Spleen (tissue), 11 donors: Measurements from ENCODE around the gene DUSP9. TPM values are rescaled to one million over a fixed set of nuclear protein-coding genes. Genes with fewer than 3 reads are reported as not detected.
A peak's percentile ranks its signal among the peaks of the same experiment; 100 is the strongest.

Experiments
- DNase-seq: peaks from one replicate; pipeline ENCODE4 v3.0.0-alpha.2; 2020
- H3K27ac ChIP-seq, 8 donors: fragments of 200-600 bp; sonication (generic) in 7 of 8; 1 replicate in 4 of 8; 2 replicates in 4 of 8; pipeline versions ENCODE4 v1.5.0 to v1.8.0; 2016 to 2021; ENCODE audit warnings: inconsistent platforms in 4 of 8, mild to moderate bottlenecking in 4 of 8, moderate library complexity in 1 of 8
- H3K27me3 ChIP-seq, 7 donors: fragments of 200-600 bp; sonication (generic) in 6 of 7; replicated peaks in 1 of 7; 1 replicate in 4 of 7; 2 replicates in 3 of 7; pipeline versions ENCODE4 v1.5.0 to v1.8.0; 2016 to 2021; ENCODE audit warnings: inconsistent platforms in 3 of 7, mild to moderate bottlenecking in 1 of 7
- H3K36me3 ChIP-seq, 6 donors: fragments of 200-600 bp; sonication (generic) in 5 of 6; 1 replicate in 4 of 6; 2 replicates in 2 of 6; pipeline versions ENCODE4 v1.5.0 to v1.8.0; 2016 to 2021; ENCODE audit warnings: inconsistent platforms in 2 of 6
- H3K4me1 ChIP-seq, 6 donors: fragments of 200-600 bp; sonication (generic) in 5 of 6; 1 replicate in 3 of 6; 2 replicates in 3 of 6; pipeline versions ENCODE4 v1.5.0 to v1.8.0; 2016 to 2021; ENCODE audit warnings: inconsistent platforms in 3 of 6
- H3K4me3 ChIP-seq, 8 donors: fragments of 200-600 bp; sonication (generic) in 7 of 8; 1 replicate in 4 of 8; 2 replicates in 4 of 8; pipeline versions ENCODE4 v1.5.0 to v1.8.0; 2016 to 2021; ENCODE audit warnings: inconsistent platforms in 4 of 8, mild to moderate bottlenecking in 4 of 8, moderate library complexity in 2 of 8
- H3K9me3 ChIP-seq, 8 donors: fragments of 200-600 bp; sonication (generic) in 7 of 8; 1 replicate in 4 of 8; 2 replicates in 4 of 8; pipeline versions ENCODE4 v1.5.0 to v1.8.0; 2016 to 2021; ENCODE audit warnings: inconsistent platforms in 4 of 8
- POLR2A ChIP-seq, 3 donors: fragments of 450-650 bp; IDR thresholded peaks; one replicate each; pipeline ENCODE4 v1.5.1; 2017; ENCODE audit warnings: antibody characterized with exemption in 3 of 3, mild to moderate bottlenecking in 1 of 3
- POLR2AphosphoS5 ChIP-seq, 3 donors: sonication (generic); formaldehyde crosslinking; IDR thresholded peaks; one replicate each; pipeline ENCODE4 v1.5.1; 2017; ENCODE audit warnings: antibody characterized with exemption in 3 of 3
- WGBS, 5 donors: extraction: QIAGEN DNeasy Blood & Tissue Kit in 3 of 5; methylation state at CpG; one replicate each; pipeline versions ENCODE4 v1.1.5 to v1.1.7; 2013 to 2018; 5-methylcytosine and 5-hydroxymethylcytosine counted together
- intact Hi-C: fragments of 100-400 bp; cut with DNase I; formaldehyde crosslinking; loops from one replicate; pipeline ENCODE4 v1.15.0; 2023; ENCODE audit warnings: low total_unique reads
- polyA plus RNA-seq, 3 donors: library from polyadenylated mRNA; stranded (reverse); fragments of 200-250 nt; gene quantifications; one replicate each; pipeline ENCODE4 v1.2.1, GENCODE V29; 2013
- total RNA-seq, 7 donors: library from RNA; depleted of rRNA in 3 of 7; stranded (reverse); fragments of >200 nt in 3 of 7; fragmentation: NEBNext Ultra II Directional in 4 of 7; extraction: Animal tissue kit (Norgen Biotek cat#: 25700) in 4 of 7; gene quantifications; one replicate each; pipeline versions ENCODE4 v1.1.0 to v1.2.1, GENCODE V29; 2016 to 2021
- TF ChIP-seq, protein P1 (sequence below), 11 experiments: fragments of 200-600 bp in 7 of 11; fragments of 450-650 bp in 4 of 11; sonication (generic) in 4 of 11; IDR thresholded peaks in 8 of 11; conservative IDR thresholded peaks in 3 of 11; 1 replicate in 7 of 11; 2 replicates in 4 of 11; pipeline versions ENCODE4 v1.4.0 to v1.8.0; 2016 to 2021; ENCODE audit warnings: antibody characterized with exemption in 11 of 11, inconsistent platforms in 4 of 11, mild to moderate bottlenecking in 1 of 11
- donor health status: healthy with polysubstance abuse.
- donor health status: DM: no; HTN: no; CAD: no; lungs with moderate emphysema.
- donor health status: DM: no; HTN: no; CAD: no.
- donor health status: Bipolar disorder and iron deficiency.
- donor health status: healthy.
- donor health status: DM: no; HTN: no; CAD: no.
- donor health status: DM: yes; HTN: yes; CAD: no.

DUSP9 gene
- total and polyA plus RNA-seq, 10 donors, result 0.09 to 0.17 TPM; not detected in 8

DNA sequence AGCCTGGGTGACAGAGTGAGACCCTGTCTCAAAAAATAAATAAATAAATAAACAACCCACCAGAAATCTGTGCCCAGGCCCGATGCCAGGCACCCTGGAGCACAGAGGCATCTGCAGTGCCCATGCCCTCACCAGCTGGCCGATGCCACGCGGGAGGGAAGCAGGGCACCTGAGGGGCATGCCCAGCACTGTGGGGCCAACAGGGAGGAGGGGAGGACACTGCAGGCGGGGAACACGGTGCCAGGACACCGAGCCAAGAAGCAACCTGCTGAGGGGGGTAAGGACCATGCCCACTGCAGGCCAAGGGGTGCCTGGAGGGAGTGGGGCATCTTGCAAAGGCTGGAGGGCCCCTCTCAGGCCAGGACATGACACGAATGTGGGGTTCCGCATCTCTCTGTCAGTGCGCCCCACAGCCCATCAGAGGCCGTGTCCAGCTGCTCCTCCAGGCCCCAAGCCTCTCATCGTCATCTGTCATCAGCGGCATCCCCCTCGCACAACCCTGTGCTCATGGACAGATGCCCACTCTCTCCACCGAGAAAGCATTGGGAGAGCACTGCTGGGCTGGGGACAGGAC is 13.3 kb upstream of the DUSP9 start:
- DNase-seq, result peak; percentile 55
- Histone ChIP-seq H3K4me1 (peaks cover 0 to 7% (median 0%) of the 10 kb centered on the region in 6 donors), H3K9me3 (peaks cover 0 to 13% (median 1%) of the 10 kb centered on the region in 8 donors), H3K27ac (no peak overlapping the region), H3K27me3 (no peaks in the 10 kb centered on the region), H3K4me3 (no peak overlapping the region), H3K36me3 (no peaks in the 10 kb centered on the region)
- intact Hi-C loops, result no loop called here
- TF ChIP-seq POLR2A (IDR thresholded peaks at IDR 0.05) (no peak), POLR2AphosphoS5 (IDR thresholded peaks at IDR 0.05) (no peak)
- TF ChIP-seq, protein P1, sequence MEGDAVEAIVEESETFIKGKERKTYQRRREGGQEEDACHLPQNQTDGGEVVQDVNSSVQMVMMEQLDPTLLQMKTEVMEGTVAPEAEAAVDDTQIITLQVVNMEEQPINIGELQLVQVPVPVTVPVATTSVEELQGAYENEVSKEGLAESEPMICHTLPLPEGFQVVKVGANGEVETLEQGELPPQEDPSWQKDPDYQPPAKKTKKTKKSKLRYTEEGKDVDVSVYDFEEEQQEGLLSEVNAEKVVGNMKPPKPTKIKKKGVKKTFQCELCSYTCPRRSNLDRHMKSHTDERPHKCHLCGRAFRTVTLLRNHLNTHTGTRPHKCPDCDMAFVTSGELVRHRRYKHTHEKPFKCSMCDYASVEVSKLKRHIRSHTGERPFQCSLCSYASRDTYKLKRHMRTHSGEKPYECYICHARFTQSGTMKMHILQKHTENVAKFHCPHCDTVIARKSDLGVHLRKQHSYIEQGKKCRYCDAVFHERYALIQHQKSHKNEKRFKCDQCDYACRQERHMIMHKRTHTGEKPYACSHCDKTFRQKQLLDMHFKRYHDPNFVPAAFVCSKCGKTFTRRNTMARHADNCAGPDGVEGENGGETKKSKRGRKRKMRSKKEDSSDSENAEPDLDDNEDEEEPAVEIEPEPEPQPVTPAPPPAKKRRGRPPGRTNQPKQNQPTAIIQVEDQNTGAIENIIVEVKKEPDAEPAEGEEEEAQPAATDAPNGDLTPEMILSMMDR (IDR thresholded peaks at IDR 0.05 in 8 of 11, conservative IDR thresholded peaks at IDR 0.05 in 3 of 11), result no peak
- WGBS, 5 donors, result 74 to 85% (median 80%) methylated on average over 10 to 15 of the region's 15 CpGs

- peaks cover 0 to 3% (median 0%) of the 10 kb centered on the region in 7 donors for H3K27me3 ChIP-seq
- H3K4me1 ChIP-seq, result peaks cover 0 to 7% (median 0%) of the 10 kb centered on the region in 6 donors
- no peaks in the 10 kb centered on the region for H3K36me3 ChIP-seq
- H3K9me3 ChIP-seq, result peaks cover 0 to 13% (median 1%) of the 10 kb centered on the region in 8 donors
- no peak overlapping the region for H3K4me3 ChIP-seq
- H3K27ac ChIP-seq, result no peak overlapping the region
- 65 to 80% (median 74%) methylated on average over 1 to 9 of the region's 9 CpGs for WGBS, 5 donors
- peak; percentile 60 for DNase-seq
- intact Hi-C loops, result no loop called here
- TF ChIP-seq POLR2A (IDR thresholded peaks at IDR 0.05) (no peak), POLR2AphosphoS5 (IDR thresholded peaks at IDR 0.05) (no peak)
- TF ChIP-seq, protein P1 (IDR thresholded peaks at IDR 0.05 in 8 of 11, conservative IDR thresholded peaks at IDR 0.05 in 3 of 11), result no peak
Observed at GRCh38 chrX:153634236-153634635, 12.8 kb upstream of the DUSP9 start.

DNA sequence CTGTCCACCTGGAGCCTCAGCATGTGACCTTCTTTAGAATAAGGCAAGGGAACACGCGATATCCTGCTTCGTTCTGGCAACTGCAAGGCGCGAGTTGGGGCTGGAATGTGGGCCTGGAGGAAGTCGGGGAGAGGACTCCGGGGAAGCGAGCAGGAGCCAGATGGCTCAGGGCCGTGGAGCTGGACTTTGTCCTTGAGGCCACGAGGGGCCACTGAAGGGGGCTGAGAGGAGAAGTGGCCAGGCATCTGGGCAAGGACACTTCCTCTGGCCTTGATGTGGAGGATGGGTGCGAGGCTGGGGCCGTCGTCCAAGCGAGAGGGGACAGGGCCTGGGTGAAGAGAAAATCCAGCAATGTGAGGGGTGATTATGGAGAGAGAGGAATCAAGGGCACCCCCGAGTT is 12.2 kb upstream of the DUSP9 start:
- Histone ChIP-seq H3K36me3 (no peaks in the 10 kb centered on the region), H3K4me1 (peaks cover 0 to 7% (median 0%) of the 10 kb centered on the region in 6 donors), H3K9me3 (peaks cover 0 to 13% (median 1%) of the 10 kb centered on the region in 8 donors), H3K4me3 (no peak overlapping the region), H3K27ac (no peak overlapping the region), H3K27me3 (peaks cover 0 to 9% (median 0%) of the 10 kb centered on the region in 7 donors)
- TF ChIP-seq POLR2AphosphoS5 (IDR thresholded peaks at IDR 0.05) (peak in 2 of 3 donors; percentile 55 to 64), POLR2A (IDR thresholded peaks at IDR 0.05) (no peak)
- TF ChIP-seq, protein P1 (IDR thresholded peaks at IDR 0.05 in 8 of 11, conservative IDR thresholded peaks at IDR 0.05 in 3 of 11), result no peak
- WGBS, 5 donors, result 65 to 73% (median 69%) methylated on average over 15 of the region's 15 CpGs
- intact Hi-C loops, result no loop called here
- DNase-seq, result peak; percentile 75

GRCh38 chrX:153635388-153635787 is 11.6 kb upstream of the DUSP9 start:
- peaks cover 0 to 13% (median 1%) of the 10 kb centered on the region in 8 donors for H3K9me3 ChIP-seq
- no peak for TF ChIP-seq POLR2AphosphoS5 (IDR thresholded peaks at IDR 0.05)
- TF ChIP-seq, protein P1 (IDR thresholded peaks at IDR 0.05 in 8 of 11, conservative IDR thresholded peaks at IDR 0.05 in 3 of 11), result no peak
- intact Hi-C loops, result no loop called here
- 78 to 88% (median 86%) methylated on average over 4 to 6 of the region's 6 CpGs for WGBS, 5 donors
- H3K4me1 ChIP-seq, result peaks cover 0 to 7% (median 0%) of the 10 kb centered on the region in 6 donors
- H3K27me3 ChIP-seq, result peaks cover 0 to 13% (median 0%) of the 10 kb centered on the region in 7 donors
- DNase-seq, result peak; percentile 58
- H3K36me3 ChIP-seq, result no peaks in the 10 kb centered on the region
- H3K27ac ChIP-seq, result no peak overlapping the region
- no peak overlapping the region for H3K4me3 ChIP-seq
